OCI-LY1 (cell line): Measurements from ENCODE around the gene TTC8.

Experiments
- H2AFZ ChIP-seq: fragments of 200-600 bp; sonication (generic), shearing (Covaris generic); 2 replicates; pipeline ENCODE4 v1.6.0; 2014; ENCODE audit warnings: antibody characterized with exemption, mild to moderate bottlenecking, low read length
- H3F3A ChIP-seq: fragments of 200-600 bp; sonication (generic), shearing (Covaris generic); 2 replicates; pipeline ENCODE4 v1.6.0; 2014; ENCODE audit warnings: mild to moderate bottlenecking, antibody characterized with exemption, low read length, moderate library complexity; ENCODE audit not compliant: insufficient read depth
- H3K27ac ChIP-seq: fragments of 200-600 bp; sonication (generic); 2 replicates; pipeline ENCODE4 v1.5.1; 2014; ENCODE audit warnings: low read length, mixed run types, mild to moderate bottlenecking, low read depth; ENCODE audit not compliant: poor library complexity, severe bottlenecking
- H3K27me3 ChIP-seq: fragments of 200-600 bp; sonication (generic); 2 replicates; pipeline ENCODE4 v1.6.0; 2014; ENCODE audit warnings: antibody characterized with exemption, mild to moderate bottlenecking, low read length, moderate library complexity; ENCODE audit not compliant: insufficient read depth
- H3K36me3 ChIP-seq: fragments of 200-600 bp; sonication (generic); 2 replicates; pipeline ENCODE4 v1.6.1; 2014; ENCODE audit warnings: mild to moderate bottlenecking, antibody characterized with exemption, low read length, moderate library complexity, mixed read lengths; ENCODE audit not compliant: insufficient read depth
- H3K4me1 ChIP-seq: fragments of 200-600 bp; sonication (generic); 2 replicates; pipeline ENCODE4 v1.5.1; 2014; ENCODE audit warnings: mild to moderate bottlenecking, low read length, moderate library complexity; ENCODE audit not compliant: insufficient read depth, severe bottlenecking
- H3K4me2 ChIP-seq: fragments of 200-600 bp; sonication (generic), shearing (Covaris generic); 2 replicates; pipeline ENCODE4 v1.6.1; 2014; ENCODE audit warnings: low read length
- H3K4me3 ChIP-seq: fragments of 200-600 bp; sonication (generic); 2 replicates; pipeline ENCODE4 v1.5.1; 2014; ENCODE audit warnings: low read length, low read depth, mild to moderate bottlenecking, mixed read lengths; ENCODE audit not compliant: poor library complexity, severe bottlenecking
- H3K79me2 ChIP-seq: fragments of 200-600 bp; shearing (Covaris generic); 2 replicates; pipeline ENCODE4 v1.6.1; 2016; ENCODE audit warnings: mixed run types, low read length, mixed read lengths; ENCODE audit not compliant: insufficient read depth
- H3K9ac ChIP-seq: fragments of 200-600 bp; sonication (generic), shearing (Covaris generic); 2 replicates; pipeline ENCODE4 v1.6.1; 2014; ENCODE audit warnings: mild to moderate bottlenecking, low read length, mixed read lengths
- H3K9me2 ChIP-seq: fragments of 200-600 bp; sonication (generic), shearing (Covaris generic); 2 replicates; pipeline ENCODE4 v1.6.1; 2014; ENCODE audit warnings: low read depth, mild to moderate bottlenecking, low read length, mixed read lengths
- H3K9me3 ChIP-seq: fragments of 200-600 bp; shearing (Covaris generic); 2 replicates; pipeline ENCODE4 v1.6.1; 2014; ENCODE audit warnings: low read length, mixed read lengths
- H4K20me1 ChIP-seq: fragments of 200-600 bp; sonication (generic), shearing (Covaris generic); 2 replicates; pipeline ENCODE4 v1.6.0; 2016; ENCODE audit warnings: mild to moderate bottlenecking, low read length; ENCODE audit not compliant: insufficient read depth
- CTCF ChIP-seq: fragments of 200-600 bp; sonication (generic), shearing (Covaris generic); IDR thresholded peaks from 2 replicates; pipeline ENCODE4 v1.5.1; 2017; ENCODE audit warnings: mild to moderate bottlenecking, antibody characterized with exemption, low read length, moderate library complexity, mixed read lengths
- EZH2 ChIP-seq: fragments of 200-600 bp; sonication (generic), shearing (Covaris generic); IDR thresholded peaks from 2 replicates; pipeline ENCODE4 v1.8.0; 2017; ENCODE audit warnings: borderline replicate concordance, mixed run types, mild to moderate bottlenecking, antibody characterized with exemption, low read length, moderate library complexity, mixed read lengths

The TTC8 gene

GRCh38 chr14:88804035-88804434 is 20.4 kb upstream of the TTC8 start:
- no peaks in the 10 kb centered on the region for H4K20me1 ChIP-seq
- H3K27me3 ChIP-seq = no peaks in the 10 kb centered on the region
- H3K9ac ChIP-seq = no peak overlapping the region
- TF ChIP-seq CTCF = no peak
- no peak overlapping the region for H3K27ac ChIP-seq
- no peaks in the 10 kb centered on the region for H3K9me3 ChIP-seq
- H3K79me2 ChIP-seq = no peaks in the 10 kb centered on the region
- H3K4me1 ChIP-seq = no peaks in the 10 kb centered on the region
- no peaks in the 10 kb centered on the region for H3F3A ChIP-seq
- H2AFZ ChIP-seq = no peak overlapping the region
- H3K4me2 ChIP-seq = no peak overlapping the region
- H3K36me3 ChIP-seq = no peaks in the 10 kb centered on the region
- no peak overlapping the region for H3K4me3 ChIP-seq
- H3K9me2 ChIP-seq = no peaks in the 10 kb centered on the region

GRCh38 chr14:88804477-88804876 is 20.0 kb upstream of the TTC8 start:
- Histone ChIP-seq H3K9me3 (no peaks in the 10 kb centered on the region), H4K20me1 (no peaks in the 10 kb centered on the region), H3K4me1 (no peaks in the 10 kb centered on the region), H3K9ac (no peak overlapping the region), H3K4me2 (no peak overlapping the region), H3K79me2 (no peaks in the 10 kb centered on the region), H2AFZ (no peak overlapping the region), H3K27me3 (no peaks in the 10 kb centered on the region), H3K9me2 (no peaks in the 10 kb centered on the region), H3F3A (no peaks in the 10 kb centered on the region), H3K36me3 (no peaks in the 10 kb centered on the region), H3K27ac (no peak overlapping the region), H3K4me3 (no peak overlapping the region)
- TF ChIP-seq CTCF (no peak), EZH2 (no peak)

- H3K4me2 ChIP-seq = no peak overlapping the region
- TF ChIP-seq CTCF (no peak), EZH2 (no peak)
- H3K79me2 ChIP-seq = no peaks in the 10 kb centered on the region
- H4K20me1 ChIP-seq = no peaks in the 10 kb centered on the region
- H3K9ac ChIP-seq = no peak overlapping the region
- no peaks in the 10 kb centered on the region for H3K36me3 ChIP-seq
- no peaks in the 10 kb centered on the region for H3F3A ChIP-seq
- H3K9me2 ChIP-seq = no peaks in the 10 kb centered on the region
- no peaks in the 10 kb centered on the region for H3K4me1 ChIP-seq
- no peak overlapping the region for H3K27ac ChIP-seq
- no peak overlapping the region for H3K4me3 ChIP-seq
- no peaks in the 10 kb centered on the region for H3K27me3 ChIP-seq
- H2AFZ ChIP-seq = no peak overlapping the region
- H3K9me3 ChIP-seq = no peaks in the 10 kb centered on the region
These were observed 16.1 kb upstream of the TTC8 start for GRCh38 chr14:88808359-88808758.
